Activated B cell treated with CpG ODN at 0.5 μM for 24 hours (primary cell): ENCODE measurements around the gene DUT. TPM values are rescaled to one million over a fixed set of nuclear protein-coding genes. Genes with fewer than 3 reads are reported as not detected.

Experiments used
- ATAC-seq: fragments of 200-7000 bp; cut with Tn5 transposase; one replicate; pipeline ENCODE4 v1.10.0; 2021; ENCODE audit warnings: low read depth, mild to moderate bottlenecking, moderate library complexity
- CTCF ChIA-PET: fragments of 350-600 bp; sonication (Branson Sonifier 250); formaldehyde crosslinking; loops from one replicate; lab custom pipeline; 2021; ENCODE audit warnings: antibody characterized with exemption; lab: Charles Lee
- POLR2A ChIA-PET: fragments of 350-600 bp; sonication (Branson Sonifier 250); formaldehyde crosslinking; loops from one replicate; lab custom pipeline; 2021; ENCODE audit warnings: antibody characterized with exemption; lab: Charles Lee
- DNase-seq: peaks from one replicate; pipeline ENCODE4 v3.0.0; 2022
- H3K27ac Mint-ChIP-seq: one replicate; pipeline ENCODE4 v1.8.0; 2020; ENCODE audit warnings: mixed read lengths
- H3K27me3 Mint-ChIP-seq: one replicate; pipeline ENCODE4 v1.8.0; 2021; ENCODE audit warnings: mixed read lengths
- H3K36me3 Mint-ChIP-seq: one replicate; pipeline ENCODE4 v1.8.0; 2021; ENCODE audit warnings: low read depth, mixed read lengths
- H3K4me1 Mint-ChIP-seq: one replicate; pipeline ENCODE4 v1.8.0; 2021; ENCODE audit warnings: mixed read lengths
- H3K4me3 Mint-ChIP-seq: one replicate; pipeline ENCODE4 v1.8.0; 2020; ENCODE audit warnings: mild to moderate bottlenecking, mixed read lengths
- H3K9me3 Mint-ChIP-seq: one replicate; pipeline ENCODE4 v1.8.0; 2020; ENCODE audit warnings: mixed read lengths
- CTCF ChIP-seq: fragments of 200-600 bp; IDR thresholded peaks from one replicate; pipeline ENCODE4 v1.8.0; 2022; ENCODE audit warnings: antibody characterized with exemption, mild to moderate bottlenecking
- intact Hi-C: fragments of 100-400 bp; cut with micrococcal nuclease; formaldehyde crosslinking; loops from one replicate; pipeline ENCODE4 v1.15.1; 2024
- total RNA-seq: library from RNA; stranded (reverse); gene quantifications from 2 replicates; pipeline ENCODE4 v1.2.3, GENCODE V29; 2022

DUT gene
- total RNA-seq, 1 donor from 2014 or later = 75.7 TPM

GRCh38 chr15:48340111-48340510 lies 8.9 kb downstream of the DUT start:
- ChIA-PET POLR2A (interaction anchor here (1.9 kb wide), 1 partner anchor 8 kb away, joined by 4 read pairs; no protein-coding TSS in a partner anchor), CTCF (interaction anchor here (1.4 kb wide), 1 partner anchor 12 kb away, joined by 4 read pairs; no protein-coding TSS in a partner anchor)
- intact Hi-C loops = no loop called here
- no peak for DNase-seq
- TF ChIP-seq CTCF = no peak
- H3K27me3 Mint-ChIP-seq = no peaks in the 10 kb centered on the region
- peaks cover 51% of the 10 kb centered on the region for H3K36me3 Mint-ChIP-seq
- ATAC-seq = no peak
- H3K9me3 Mint-ChIP-seq = no peaks in the 10 kb centered on the region
- H3K4me3 Mint-ChIP-seq = no peak overlapping the region
- H3K4me1 Mint-ChIP-seq = peaks cover 4% of the 10 kb centered on the region
- no peak overlapping the region for H3K27ac Mint-ChIP-seq

- ChIA-PET CTCF (no interaction called here), POLR2A (no interaction called here)
- H3K4me1 Mint-ChIP-seq = peaks cover 4% of the 10 kb centered on the region
- DNase-seq (no peak), ATAC-seq (no peak)
- H3K36me3 Mint-ChIP-seq = peaks cover 27% of the 10 kb centered on the region
- no peaks in the 10 kb centered on the region for H3K27me3 Mint-ChIP-seq
- H3K27ac Mint-ChIP-seq = no peak overlapping the region
- no peak for TF ChIP-seq CTCF
- no peaks in the 10 kb centered on the region for H3K9me3 Mint-ChIP-seq
- intact Hi-C loops = no loop called here
- H3K4me3 Mint-ChIP-seq = no peak overlapping the region
These were observed 12.6 kb downstream of the DUT start for GRCh38 chr15:48343865-48344264.

- Mint-ChIP-seq H3K36me3 (peaks cover 19% of the 10 kb centered on the region), H3K27ac (no peak overlapping the region), H3K27me3 (no peaks in the 10 kb centered on the region), H3K4me3 (no peak overlapping the region), H3K9me3 (no peaks in the 10 kb centered on the region), H3K4me1 (no peaks in the 10 kb centered on the region)
- DNase-seq (no peak), ATAC-seq (no peak)
- ChIA-PET POLR2A (no interaction called here), CTCF (no interaction called here)
- no peak for TF ChIP-seq CTCF
- intact Hi-C loops = no loop called here
These were observed 14.3 kb downstream of the DUT start for GRCh38 chr15:48345516-48345915.

GRCh38 chr15:48352474-48353072 lies 21.3 kb downstream of the DUT start:
- Mint-ChIP-seq H3K4me3 (no peak overlapping the region), H3K36me3 (no peaks in the 10 kb centered on the region), H3K27me3 (no peaks in the 10 kb centered on the region), H3K4me1 (peaks cover 2% of the 10 kb centered on the region), H3K27ac (no peak overlapping the region), H3K9me3 (no peaks in the 10 kb centered on the region)
- ATAC-seq (peak; percentile 77), DNase-seq (no peak)
- peak; percentile 97 for TF ChIP-seq CTCF
- POLR2A ChIA-PET = no interaction called here
- intact Hi-C loops = loop anchor here (1.0 to 5.0 kb wide), 6 partner anchors 15 to 880 kb away; partner anchors contain the start of gene CEP152
- CTCF ChIA-PET = interaction anchor here (0.7 to 3.5 kb wide), 10 partner anchors 9 to 1793 kb away, joined by 3 to 23 read pairs (median 4); no protein-coding TSS in a partner anchor

- Mint-ChIP-seq H3K27ac (no peak overlapping the region), H3K9me3 (no peaks in the 10 kb centered on the region), H3K4me3 (no peak overlapping the region), H3K4me1 (peaks cover 9% of the 10 kb centered on the region), H3K27me3 (no peaks in the 10 kb centered on the region), H3K36me3 (no peaks in the 10 kb centered on the region)
- ATAC-seq = no peak
- ChIA-PET POLR2A (no interaction called here), CTCF (interaction anchor here (3.5 kb wide), 1 partner anchor 20 kb away, joined by 23 read pairs; no protein-coding TSS in a partner anchor)
- DNase-seq = no peak
- intact Hi-C loops = loop anchor here (5.0 kb wide), 3 partner anchors 242 to 882 kb away; no protein-coding TSS in a partner anchor
- no peak for TF ChIP-seq CTCF
These were observed 23.6 kb downstream of the DUT start for GRCh38 chr15:48354694-48355303.
